Glutamatergic neuron (in vitro differentiated cells): Measurements from ENCODE around the gene PRSS48. TPM values are rescaled to one million over a fixed set of nuclear protein-coding genes. Genes with fewer than 3 reads are reported as not detected.
A peak's percentile ranks its signal among the peaks of the same experiment; 100 is the strongest.

Source experiments
- DNase-seq: peaks from one replicate; pipeline ENCODE4 v3.0.0; 2022
- H3K27ac Mint-ChIP-seq: one replicate; pipeline ENCODE4 v1.8.0; 2020; ENCODE audit warnings: mild to moderate bottlenecking, mixed read lengths, inconsistent platforms; ENCODE audit not compliant: unreplicated experiment
- H3K27me3 Mint-ChIP-seq: one replicate; pipeline ENCODE4 v1.8.0; 2020; ENCODE audit warnings: mild to moderate bottlenecking, moderate library complexity, mixed read lengths, inconsistent platforms; ENCODE audit not compliant: unreplicated experiment
- H3K36me3 Mint-ChIP-seq: one replicate; pipeline ENCODE4 v1.8.0; 2020; ENCODE audit warnings: mild to moderate bottlenecking, mixed read lengths, inconsistent platforms; ENCODE audit not compliant: unreplicated experiment
- H3K4me1 Mint-ChIP-seq: one replicate; pipeline ENCODE4 v1.8.0; 2020; ENCODE audit warnings: mild to moderate bottlenecking, low read depth, mixed read lengths, inconsistent platforms; ENCODE audit not compliant: unreplicated experiment
- H3K4me3 Mint-ChIP-seq: one replicate; pipeline ENCODE4 v1.8.0; 2020; ENCODE audit warnings: mild to moderate bottlenecking, mixed read lengths, inconsistent platforms; ENCODE audit not compliant: unreplicated experiment
- H3K9me3 Mint-ChIP-seq: one replicate; pipeline ENCODE4 v1.8.0; 2020; ENCODE audit warnings: mild to moderate bottlenecking, moderate library complexity, mixed read lengths, inconsistent platforms; ENCODE audit not compliant: unreplicated experiment
- total RNA-seq: library from RNA; stranded (reverse); fragmentation: NEBNext Ultra II Directional; extraction: Animal tissue kit (Norgen Biotek cat#: 25700); gene quantifications from one replicate; pipeline ENCODE4 v1.2.1, GENCODE V29; 2021; ENCODE audit not compliant: unreplicated experiment
- TF ChIP-seq, protein P1 (sequence below): fragments of 200-600 bp; sonication (generic); IDR thresholded peaks from one replicate; pipeline ENCODE4 v1.5.0; 2021; ENCODE audit not compliant: partially characterized antibody, unreplicated experiment

The PRSS48 gene
- total RNA-seq, 1 donor from 2014 or later = not detected

GRCh38 chr4:151324752-151325110 lies 47.8 kb downstream of the PRSS48 start:
- peaks cover 4% of the 10 kb centered on the region for H3K27me3 Mint-ChIP-seq
- no peaks in the 10 kb centered on the region for H3K4me1 Mint-ChIP-seq
- peak overlapping the region; percentile 90 for H3K4me3 Mint-ChIP-seq
- no peak overlapping the region for H3K27ac Mint-ChIP-seq
- H3K36me3 Mint-ChIP-seq = no peaks in the 10 kb centered on the region
- peak; percentile 32 for DNase-seq
- TF ChIP-seq, protein P1, sequence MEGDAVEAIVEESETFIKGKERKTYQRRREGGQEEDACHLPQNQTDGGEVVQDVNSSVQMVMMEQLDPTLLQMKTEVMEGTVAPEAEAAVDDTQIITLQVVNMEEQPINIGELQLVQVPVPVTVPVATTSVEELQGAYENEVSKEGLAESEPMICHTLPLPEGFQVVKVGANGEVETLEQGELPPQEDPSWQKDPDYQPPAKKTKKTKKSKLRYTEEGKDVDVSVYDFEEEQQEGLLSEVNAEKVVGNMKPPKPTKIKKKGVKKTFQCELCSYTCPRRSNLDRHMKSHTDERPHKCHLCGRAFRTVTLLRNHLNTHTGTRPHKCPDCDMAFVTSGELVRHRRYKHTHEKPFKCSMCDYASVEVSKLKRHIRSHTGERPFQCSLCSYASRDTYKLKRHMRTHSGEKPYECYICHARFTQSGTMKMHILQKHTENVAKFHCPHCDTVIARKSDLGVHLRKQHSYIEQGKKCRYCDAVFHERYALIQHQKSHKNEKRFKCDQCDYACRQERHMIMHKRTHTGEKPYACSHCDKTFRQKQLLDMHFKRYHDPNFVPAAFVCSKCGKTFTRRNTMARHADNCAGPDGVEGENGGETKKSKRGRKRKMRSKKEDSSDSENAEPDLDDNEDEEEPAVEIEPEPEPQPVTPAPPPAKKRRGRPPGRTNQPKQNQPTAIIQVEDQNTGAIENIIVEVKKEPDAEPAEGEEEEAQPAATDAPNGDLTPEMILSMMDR = no peak
- no peaks in the 10 kb centered on the region for H3K9me3 Mint-ChIP-seq

- Mint-ChIP-seq H3K27me3 (peaks cover 4% of the 10 kb centered on the region), H3K36me3 (no peaks in the 10 kb centered on the region), H3K9me3 (no peaks in the 10 kb centered on the region), H3K27ac (no peak within 1 kb of the TSS), H3K4me3 (peak within 1 kb of the TSS; percentile 94), H3K4me1 (no peaks in the 10 kb centered on the region)
- TF ChIP-seq, protein P1 = no peak
- peak; percentile 57 for DNase-seq
Measured at GRCh38 chr4:151325111-151325948, 48.4 kb downstream of the PRSS48 start, which contains the start of gene SH3D19. Gene SH3D19 (minus strand): TSS chr4:151325605. CDS start chr4:151325352, 253 bp downstream.

- no peaks in the 10 kb centered on the region for H3K36me3 Mint-ChIP-seq
- H3K4me1 Mint-ChIP-seq = no peaks in the 10 kb centered on the region
- DNase-seq = no peak
- H3K27ac Mint-ChIP-seq = no peak overlapping the region
- peaks cover 5% of the 10 kb centered on the region for H3K27me3 Mint-ChIP-seq
- peak overlapping the region; percentile 94 for H3K4me3 Mint-ChIP-seq
- TF ChIP-seq, protein P1 = no peak
- H3K9me3 Mint-ChIP-seq = no peaks in the 10 kb centered on the region
Measured at GRCh38 chr4:151325949-151326246, 48.9 kb downstream of the PRSS48 start.

GRCh38 chr4:151329217-151330007 lies 52.5 kb downstream of the PRSS48 start:
- H3K4me3 Mint-ChIP-seq = no peak overlapping the region

More at GRCh38 chr4:151329217-151330007, 52.5 kb downstream of the PRSS48 start:
- TF ChIP-seq, protein P1 = no peak
- H3K27ac Mint-ChIP-seq = no peak overlapping the region
- H3K36me3 Mint-ChIP-seq = no peaks in the 10 kb centered on the region
- no peaks in the 10 kb centered on the region for H3K9me3 Mint-ChIP-seq
- no peak for DNase-seq
- H3K4me1 Mint-ChIP-seq = no peaks in the 10 kb centered on the region
- peaks cover 2% of the 10 kb centered on the region for H3K27me3 Mint-ChIP-seq
